Type B pancreatic cell (in vitro differentiated cells): ENCODE results near the gene ZBTB40. TPM values are rescaled to one million over a fixed set of nuclear protein-coding genes. Genes with fewer than 3 reads are reported as not detected.
A peak's percentile ranks its signal among the peaks of the same experiment; 100 is the strongest.

Experiments
- DNase-seq: peaks from one replicate; pipeline ENCODE4 v3.0.0; 2021; ENCODE audit warnings: mixed read lengths; ENCODE audit not compliant: unreplicated experiment; ENCODE audit errors: extremely low spot score
- H3K27ac Mint-ChIP-seq: 2 replicates; pipeline ENCODE4 v1.8.0; 2021; ENCODE audit warnings: mild to moderate bottlenecking, mixed read lengths
- H3K27me3 Mint-ChIP-seq: 2 replicates; pipeline ENCODE4 v1.8.0; 2021; ENCODE audit warnings: mixed read lengths
- H3K36me3 Mint-ChIP-seq: 2 replicates; pipeline ENCODE4 v1.8.0; 2021; ENCODE audit warnings: mixed read lengths
- H3K4me1 Mint-ChIP-seq: one replicate; pipeline ENCODE4 v1.8.0; 2021; ENCODE audit warnings: mixed read lengths; ENCODE audit not compliant: unreplicated experiment
- H3K4me3 Mint-ChIP-seq: 2 replicates; pipeline ENCODE4 v1.8.0; 2021; ENCODE audit warnings: mild to moderate bottlenecking, mixed read lengths
- H3K9me3 Mint-ChIP-seq: 2 replicates; pipeline ENCODE4 v1.8.0; 2021; ENCODE audit warnings: mixed read lengths
- CTCF ChIP-seq: fragments of 200-600 bp; sonication (generic); conservative IDR thresholded peaks from 2 replicates; pipeline ENCODE4 v1.5.0; 2021; ENCODE audit warnings: antibody characterized with exemption, mild to moderate bottlenecking
- total RNA-seq: library from RNA; stranded (reverse); gene quantifications from 2 replicates; pipeline ENCODE4 v1.2.1, GENCODE V29; 2021; ENCODE audit warnings: low replicate concordance

The ZBTB40 gene
- total RNA-seq, 1 donor from 2014 or later, result 26.9 TPM

- peak within 1 kb of the TSS; percentile 82 for H3K4me3 Mint-ChIP-seq
- H3K36me3 Mint-ChIP-seq, result no peaks in the 10 kb centered on the region
- no peak for DNase-seq
- TF ChIP-seq CTCF, result no peak
- H3K4me1 Mint-ChIP-seq, result no peaks in the 10 kb centered on the region
- H3K9me3 Mint-ChIP-seq, result no peaks in the 10 kb centered on the region
- no peak within 1 kb of the TSS for H3K27ac Mint-ChIP-seq
- H3K27me3 Mint-ChIP-seq, result peaks cover 81% of the 10 kb centered on the region
Measured at GRCh38 chr1:22562584-22563583, 111.2 kb downstream of the ZBTB40 start, which contains the start of gene EPHA8. Gene EPHA8 (plus strand): TSS chr1:22563489. CDS start chr1:22563636, 147 bp downstream.

DNA sequence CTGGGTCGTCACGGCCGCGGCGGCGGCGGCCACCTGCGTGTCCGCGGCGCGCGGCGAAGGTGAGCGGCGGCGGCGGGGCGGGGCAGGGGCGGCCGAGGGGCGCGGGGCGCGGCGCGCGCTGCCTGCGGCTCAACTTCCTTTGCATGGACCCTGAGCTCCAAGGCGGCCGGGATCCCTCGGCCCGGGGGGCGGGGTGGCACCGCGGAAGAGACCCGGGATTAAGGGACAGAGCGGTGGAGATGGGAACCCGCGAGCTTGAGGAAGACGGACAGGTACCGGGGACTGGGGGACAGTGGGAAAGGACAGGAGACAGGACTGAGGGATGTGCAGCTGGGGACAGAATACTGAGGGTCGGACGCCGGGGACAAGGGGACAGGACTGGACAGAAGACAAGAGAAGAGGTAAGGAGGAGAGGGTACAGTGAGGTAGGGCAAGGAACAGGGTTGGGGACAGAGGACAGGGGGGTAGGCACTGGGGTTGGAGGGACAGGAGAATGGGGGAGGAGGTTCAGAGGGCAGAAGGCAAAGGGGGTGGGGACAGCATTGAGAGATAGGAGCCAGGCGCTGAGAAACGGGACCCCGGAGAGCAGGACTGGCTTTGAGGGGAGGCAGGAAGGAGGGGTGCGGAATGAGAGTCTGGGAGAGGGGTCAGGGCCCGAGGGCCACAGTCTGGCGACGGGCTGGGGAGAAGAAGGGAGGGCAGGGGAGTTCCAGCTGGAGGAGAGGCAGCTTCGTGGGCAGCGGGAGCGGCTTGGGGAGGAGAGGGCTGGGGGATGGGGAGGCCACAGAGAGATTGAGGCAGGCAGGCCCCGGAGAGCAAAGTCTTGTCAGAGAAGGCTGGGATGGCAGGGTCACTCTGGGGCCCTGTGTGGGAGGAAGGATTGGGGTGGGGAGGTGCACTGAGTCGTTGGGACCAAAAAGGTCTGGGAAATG, 112.3 kb downstream of the ZBTB40 start:
- no peaks in the 10 kb centered on the region for H3K4me1 Mint-ChIP-seq
- H3K27me3 Mint-ChIP-seq, result peaks cover 87% of the 10 kb centered on the region
- H3K27ac Mint-ChIP-seq, result no peak overlapping the region
- DNase-seq, result no peak
- H3K36me3 Mint-ChIP-seq, result no peaks in the 10 kb centered on the region
- no peaks in the 10 kb centered on the region for H3K9me3 Mint-ChIP-seq
- TF ChIP-seq CTCF, result no peak
- peak overlapping the region; percentile 82 for H3K4me3 Mint-ChIP-seq

- no peak for DNase-seq
- no peak for TF ChIP-seq CTCF
- H3K27me3 Mint-ChIP-seq, result peaks cover 72% of the 10 kb centered on the region
- no peaks in the 10 kb centered on the region for H3K4me1 Mint-ChIP-seq
- H3K4me3 Mint-ChIP-seq, result no peak overlapping the region
- no peaks in the 10 kb centered on the region for H3K9me3 Mint-ChIP-seq
- no peak overlapping the region for H3K27ac Mint-ChIP-seq
- no peaks in the 10 kb centered on the region for H3K36me3 Mint-ChIP-seq
Measured at GRCh38 chr1:22566161-22566560, 114.5 kb downstream of the ZBTB40 start.

GRCh38 chr1:22567197-22567596, 115.5 kb downstream of the ZBTB40 start:
- TF ChIP-seq CTCF, result no peak
- Mint-ChIP-seq H3K36me3 (no peaks in the 10 kb centered on the region), H3K4me1 (no peaks in the 10 kb centered on the region), H3K4me3 (no peak overlapping the region), H3K27me3 (peaks cover 64% of the 10 kb centered on the region), H3K27ac (no peak overlapping the region), H3K9me3 (no peaks in the 10 kb centered on the region)
- no peak for DNase-seq

DNA sequence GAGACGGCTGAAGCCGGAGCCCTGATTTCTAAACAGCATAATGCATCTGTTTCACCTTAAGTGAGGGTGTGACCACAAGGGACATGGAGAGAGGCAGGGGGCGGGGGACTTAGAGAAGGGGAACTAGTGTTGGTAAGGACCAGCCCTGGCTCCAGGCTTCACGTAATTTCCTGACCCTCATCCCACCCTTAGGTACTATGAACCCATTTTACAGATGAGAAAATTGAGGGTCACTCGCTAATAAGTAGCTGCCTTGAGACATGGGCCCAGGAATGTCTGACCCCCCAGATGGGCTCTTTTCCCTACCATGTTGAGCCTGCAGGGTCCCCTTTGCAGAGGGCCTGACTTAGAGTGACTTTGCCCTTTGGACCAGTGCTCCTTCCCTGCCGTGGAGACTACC, 116.3 kb downstream of the ZBTB40 start:
- no peak overlapping the region for H3K4me3 Mint-ChIP-seq
- no peaks in the 10 kb centered on the region for H3K4me1 Mint-ChIP-seq
- H3K27me3 Mint-ChIP-seq, result peaks cover 60% of the 10 kb centered on the region
- DNase-seq, result no peak
- H3K9me3 Mint-ChIP-seq, result no peaks in the 10 kb centered on the region
- no peaks in the 10 kb centered on the region for H3K36me3 Mint-ChIP-seq
- no peak overlapping the region for H3K27ac Mint-ChIP-seq
- no peak for TF ChIP-seq CTCF
